Inferior parietal cortex (tissue), 1 donor: ENCODE measurements around the gene RPS6KA6.
"Not testable (repeated sequence)": the region's sequence is repeated elsewhere in the genome, so short reads cannot be mapped to it uniquely, and the experiment has no call there.

Experiments
- DNase-seq: peaks from one replicate; pipeline ENCODE4 v3.0.0-alpha.2; 2016; ENCODE audit errors: extremely low spot score

Gene RPS6KA6

GRCh38 chrX:84162401-84162800 lies 25.6 kb downstream of the RPS6KA6 start:
- DNase-seq: no peak

- no peak for DNase-seq
Observed at GRCh38 chrX:84161641-84162040, 26.4 kb downstream of the RPS6KA6 start.

- DNase-seq: no peak
Observed at GRCh38 chrX:84160736-84161135, 27.3 kb downstream of the RPS6KA6 start.

GRCh38 chrX:84156821-84157220 lies 31.2 kb downstream of the RPS6KA6 start:
- DNase-seq: no peak

- no peak for DNase-seq
Observed at GRCh38 chrX:84155938-84156337, 32.1 kb downstream of the RPS6KA6 start.

- peak; percentile 9 for DNase-seq
Observed at GRCh38 chrX:84153538-84153937, 34.5 kb downstream of the RPS6KA6 start.

- no peak for DNase-seq
Observed at GRCh38 chrX:84144991-84145390, 43.0 kb downstream of the RPS6KA6 start.

GRCh38 chrX:84144281-84144680 lies 43.7 kb downstream of the RPS6KA6 start:
- DNase-seq: no peak

GRCh38 chrX:84133023-84133422 lies 55.0 kb downstream of the RPS6KA6 start:
- DNase-seq: no peak

GRCh38 chrX:84123585-84123984 lies 64.4 kb downstream of the RPS6KA6 start:
- no peak for DNase-seq

- DNase-seq: no peak
Observed at GRCh38 chrX:84118769-84119168, 69.2 kb downstream of the RPS6KA6 start.

GRCh38 chrX:84118315-84118714 lies 69.7 kb downstream of the RPS6KA6 start:
- DNase-seq: no peak

- no peak for DNase-seq
Observed at GRCh38 chrX:84108584-84108983, 79.4 kb downstream of the RPS6KA6 start.

- DNase-seq: no peak
Observed at GRCh38 chrX:84099120-84099519, 88.9 kb downstream of the RPS6KA6 start.

- not testable (repeated sequence) for DNase-seq
Observed at GRCh38 chrX:84079479-84080197, 108.4 kb downstream of the RPS6KA6 start.

GRCh38 chrX:84078991-84079390 lies 109.0 kb downstream of the RPS6KA6 start:
- no peak for DNase-seq

GRCh38 chrX:84064814-84065213 lies 123.2 kb downstream of the RPS6KA6 start:
- DNase-seq: no peak

- DNase-seq: no peak
Observed at GRCh38 chrX:84064164-84064563, 123.8 kb downstream of the RPS6KA6 start.

GRCh38 chrX:84047339-84047738 lies 140.7 kb downstream of the RPS6KA6 start:
- no peak for DNase-seq

GRCh38 chrX:84046403-84046984 lies 141.5 kb downstream of the RPS6KA6 start:
- DNase-seq: no peak

GRCh38 chrX:84044051-84044450 lies 143.9 kb downstream of the RPS6KA6 start:
- no peak for DNase-seq
